K562 (cell line): ENCODE data around the gene PSMC4. TPM values are rescaled to one million over a fixed set of nuclear protein-coding genes. Genes with fewer than 3 reads are reported as not detected.

Source experiments
- FOSL1 ChIP-seq: fragments of 200-800 bp; sonication (Bioruptor generic); conservative IDR thresholded peaks from 2 replicates; pipeline ENCODE4 v1.6.1; 2016; ENCODE audit warnings: missing genetic modification characterization, missing compliant biosample characterization
- ZMIZ1 ChIP-seq, 2 experiments: fragments of 150-350 bp in 1 of 2; IDR thresholded peaks; 2 replicates each; pipeline ENCODE4 v1.6.1; 2012 to 2016; ENCODE audit warnings: low read depth in 2 of 2, low read length in 2 of 2, mild to moderate bottlenecking in 1 of 2, moderate library complexity in 1 of 2
- polyA plus RNA-seq, 8 experiments: library from polyadenylated mRNA; depleted of rRNA in 4 of 8; stranded (reverse) in 5 of 8; unstranded in 3 of 8; fragments of >200 nt; fragmentation: Nextera tagmentation in 2 of 8; fragmentation: Illumina TruSeq in 1 of 8; extraction: Ambion mirVana in 2 of 8; extraction: Trizol in 1 of 8; gene quantifications; 2 replicates each; pipeline versions ENCODE4 v1.2.1 to v1.2.3, GENCODE V29; 2011 to 2014; ENCODE audit warnings: inconsistent platforms in 1 of 8, missing spikeins in 1 of 8
- total RNA-seq, 7 experiments: library from RNA; depleted of rRNA in 6 of 7; stranded (reverse); fragments of >200 nt in 6 of 7; fragmentation: Illumina TruSeq in 2 of 7; extraction: Trizol in 2 of 7; gene quantifications; 2 replicates each; pipeline versions ENCODE4 v1.2.1 to v1.2.3, GENCODE V29; 2011 to 2021; ENCODE audit warnings: low replicate concordance in 1 of 7
- TF ChIP-seq, protein P1 (sequence below), 2 experiments: fragments of 450-650 bp; IDR thresholded peaks; 2 replicates each; pipeline ENCODE4 v1.6.1; 2016; ENCODE audit warnings: mild to moderate bottlenecking in 2 of 2, borderline replicate concordance in 1 of 2, low read depth in 1 of 2, moderate library complexity in 1 of 2

The PSMC4 gene
- total and polyA plus RNA-seq, 9 of the 15 experiments (the other 6 are each of a cell fraction or from before 2014, with no cell fraction given), result 45.9 to 475 (median 142) TPM

DNA sequence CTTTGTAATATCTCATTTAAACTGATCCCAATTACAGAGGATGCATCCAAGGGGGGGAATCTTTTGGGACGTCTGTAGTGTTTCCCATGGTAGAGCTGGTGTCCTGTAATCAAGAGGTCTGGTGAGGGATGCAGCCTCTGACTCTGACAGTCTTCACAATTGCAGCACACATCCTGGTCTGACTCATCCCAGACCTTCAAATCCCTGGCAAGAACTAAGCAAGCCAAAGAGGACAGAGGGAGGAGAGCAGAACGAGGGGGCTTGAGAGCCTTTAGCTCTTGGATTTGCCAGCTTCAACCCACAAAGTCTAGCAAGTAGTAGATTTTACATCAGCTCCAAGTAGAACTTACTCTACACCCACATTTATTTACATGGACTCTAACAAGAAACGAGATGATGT lies 19.3 kb upstream of the PSMC4 start (continued):
- TF ChIP-seq ZMIZ1 (IDR thresholded peaks at IDR 0.05; ENCODE audit: low read depth in 2 of 2, low read length in 2 of 2) (no peak), FOSL1 (tag) (no peak)
- TF ChIP-seq, protein P1, sequence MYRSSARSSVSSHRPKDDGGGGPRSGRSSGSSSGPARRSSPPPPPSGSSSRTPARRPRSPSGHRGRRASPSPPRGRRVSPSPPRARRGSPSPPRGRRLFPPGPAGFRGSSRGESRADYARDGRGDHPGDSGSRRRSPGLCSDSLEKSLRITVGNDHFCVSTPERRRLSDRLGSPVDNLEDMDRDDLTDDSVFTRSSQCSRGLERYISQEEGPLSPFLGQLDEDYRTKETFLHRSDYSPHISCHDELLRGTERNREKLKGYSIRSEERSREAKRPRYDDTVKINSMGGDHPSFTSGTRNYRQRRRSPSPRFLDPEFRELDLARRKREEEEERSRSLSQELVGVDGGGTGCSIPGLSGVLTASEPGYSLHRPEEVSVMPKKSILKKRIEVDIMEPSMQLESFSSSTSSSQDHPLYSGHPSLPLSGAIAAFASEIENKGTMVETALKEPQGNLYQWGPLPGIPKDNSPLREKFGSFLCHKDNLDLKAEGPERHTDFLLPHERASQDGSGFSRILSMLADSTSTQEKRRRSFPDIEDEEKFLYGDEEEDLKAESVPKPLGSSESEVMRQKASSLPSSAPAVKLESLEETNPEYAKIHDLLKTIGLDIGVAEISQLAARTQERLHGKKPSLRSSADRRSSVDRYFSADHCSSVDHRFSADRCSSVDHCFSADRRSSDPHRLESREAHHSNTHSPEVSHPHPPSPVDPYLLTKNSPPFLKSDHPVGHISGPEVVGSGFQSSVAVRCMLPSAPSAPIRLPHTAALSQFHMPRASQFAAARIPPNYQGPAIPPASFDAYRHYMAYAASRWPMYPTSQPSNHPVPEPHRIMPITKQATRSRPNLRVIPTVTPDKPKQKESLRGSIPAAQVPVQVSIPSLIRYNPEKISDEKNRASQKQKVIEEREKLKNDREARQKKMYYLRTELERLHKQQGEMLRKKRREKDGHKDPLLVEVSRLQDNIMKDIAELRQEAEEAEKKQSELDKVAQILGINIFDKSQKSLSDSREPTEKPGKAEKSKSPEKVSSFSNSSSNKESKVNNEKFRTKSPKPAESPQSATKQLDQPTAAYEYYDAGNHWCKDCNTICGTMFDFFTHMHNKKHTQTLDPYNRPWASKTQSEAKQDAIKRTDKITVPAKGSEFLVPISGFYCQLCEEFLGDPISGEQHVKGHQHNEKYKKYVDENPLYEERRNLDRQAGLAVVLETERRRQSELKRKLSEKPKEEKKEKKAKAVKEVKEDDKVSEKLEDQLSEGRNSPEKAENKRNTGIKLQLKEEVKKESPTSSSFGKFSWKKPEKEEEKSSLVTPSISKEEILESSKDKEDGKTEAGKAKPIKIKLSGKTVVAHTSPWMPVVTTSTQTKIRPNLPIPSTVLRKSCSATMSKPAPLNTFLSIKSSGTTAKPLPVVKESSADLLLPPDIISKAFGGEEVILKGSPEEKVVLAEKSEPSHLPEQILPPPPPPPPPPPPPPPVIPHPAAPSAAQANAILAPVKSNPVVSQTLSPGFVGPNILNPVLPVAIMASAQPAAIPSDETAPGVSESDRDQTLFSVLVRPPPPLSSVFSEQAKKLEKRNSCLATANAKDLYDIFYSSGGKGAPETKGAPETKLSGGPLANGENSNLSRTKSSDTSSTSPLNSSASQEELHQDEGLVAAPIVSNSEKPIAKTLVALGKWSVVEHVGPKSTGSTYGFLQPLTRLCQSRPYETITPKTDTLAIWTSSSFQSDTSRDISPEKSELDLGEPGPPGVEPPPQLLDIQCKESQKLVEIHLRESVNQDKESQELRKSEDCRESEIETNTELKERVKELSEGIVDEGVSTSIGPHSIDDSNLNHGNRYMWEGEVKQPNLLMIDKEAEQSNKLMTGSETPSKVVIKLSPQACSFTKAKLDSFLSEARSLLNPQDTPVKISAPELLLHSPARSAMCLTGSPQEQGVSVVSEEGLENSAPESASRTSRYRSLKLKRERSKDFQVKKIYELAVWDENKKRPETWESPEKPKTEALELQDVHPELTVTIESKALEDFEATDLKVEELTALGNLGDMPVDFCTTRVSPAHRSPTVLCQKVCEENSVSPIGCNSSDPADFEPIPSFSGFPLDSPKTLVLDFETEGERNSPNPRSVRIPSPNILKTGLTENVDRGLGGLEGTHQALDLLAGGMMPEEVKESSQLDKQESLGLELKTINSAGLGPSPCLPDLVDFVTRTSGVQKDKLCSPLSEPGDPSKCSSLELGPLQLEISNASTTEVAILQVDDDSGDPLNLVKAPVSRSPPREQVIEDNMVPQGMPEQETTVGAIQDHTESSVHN (IDR thresholded peaks at IDR 0.05; ENCODE audit: borderline replicate concordance in 1 of 2, low read depth in 1 of 2), result no peak
